B cell (primary cell): ENCODE results near the gene MEF2C.

Experiments used
- EZH2 ChIP-seq: IDR thresholded peaks from 2 replicates; pipeline ENCODE4 v1.6.1; 2012; ENCODE audit warnings: borderline replicate concordance, low read depth, mild to moderate bottlenecking, moderate library complexity, low read length; ENCODE audit not compliant: insufficient read depth, poor library complexity, severe bottlenecking
- TF ChIP-seq, protein P1 (sequence below): fragments of 200-600 bp; IDR thresholded peaks from one replicate; pipeline ENCODE4 v1.8.0; 2022; ENCODE audit warnings: antibody characterized with exemption, mild to moderate bottlenecking

DNA sequence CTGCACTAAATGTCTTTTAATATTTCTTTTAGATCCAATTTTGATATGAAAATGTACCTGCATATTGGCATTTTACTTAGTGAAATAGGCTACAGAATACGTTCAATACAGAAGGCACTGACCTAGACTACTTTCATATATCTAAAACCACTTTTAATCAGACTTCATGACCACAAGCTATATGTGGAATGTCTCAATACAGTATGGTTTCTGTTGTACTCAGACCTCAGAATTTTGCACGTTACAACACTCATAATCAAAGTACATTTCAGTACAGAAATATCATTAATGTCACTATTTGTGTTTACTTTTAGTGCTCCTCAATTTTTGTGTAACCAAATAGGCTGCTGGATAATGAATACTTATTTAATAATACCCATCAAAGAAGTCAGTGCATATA is 74.8 kb downstream of the MEF2C start:
- TF ChIP-seq, protein P1, sequence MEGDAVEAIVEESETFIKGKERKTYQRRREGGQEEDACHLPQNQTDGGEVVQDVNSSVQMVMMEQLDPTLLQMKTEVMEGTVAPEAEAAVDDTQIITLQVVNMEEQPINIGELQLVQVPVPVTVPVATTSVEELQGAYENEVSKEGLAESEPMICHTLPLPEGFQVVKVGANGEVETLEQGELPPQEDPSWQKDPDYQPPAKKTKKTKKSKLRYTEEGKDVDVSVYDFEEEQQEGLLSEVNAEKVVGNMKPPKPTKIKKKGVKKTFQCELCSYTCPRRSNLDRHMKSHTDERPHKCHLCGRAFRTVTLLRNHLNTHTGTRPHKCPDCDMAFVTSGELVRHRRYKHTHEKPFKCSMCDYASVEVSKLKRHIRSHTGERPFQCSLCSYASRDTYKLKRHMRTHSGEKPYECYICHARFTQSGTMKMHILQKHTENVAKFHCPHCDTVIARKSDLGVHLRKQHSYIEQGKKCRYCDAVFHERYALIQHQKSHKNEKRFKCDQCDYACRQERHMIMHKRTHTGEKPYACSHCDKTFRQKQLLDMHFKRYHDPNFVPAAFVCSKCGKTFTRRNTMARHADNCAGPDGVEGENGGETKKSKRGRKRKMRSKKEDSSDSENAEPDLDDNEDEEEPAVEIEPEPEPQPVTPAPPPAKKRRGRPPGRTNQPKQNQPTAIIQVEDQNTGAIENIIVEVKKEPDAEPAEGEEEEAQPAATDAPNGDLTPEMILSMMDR: no peak
- no peak for TF ChIP-seq EZH2
